Fibroblast of lung (primary cell): Measurements from ENCODE around the gene GP5. TPM values are rescaled to one million over a fixed set of nuclear protein-coding genes. Genes with fewer than 3 reads are reported as not detected.

Experiments
- DNase-seq, 2 donors: peaks; one replicate each; pipeline versions ENCODE4 v3.0.0 to v3.0.0-alpha.2; 2010; ENCODE audit warnings: low read depth in 2 of 2
- H2AFZ ChIP-seq: 2 replicates; pipeline ENCODE4 v1.5.1; 2012; ENCODE audit warnings: low read length, control low read depth, inconsistent platforms
- H3K27ac ChIP-seq: 2 replicates; pipeline ENCODE4 v1.5.1; 2011; ENCODE audit warnings: low read length, control low read depth; ENCODE audit not compliant: insufficient read depth
- H3K27me3 ChIP-seq: 2 replicates; pipeline ENCODE4 v1.5.1; 2011; ENCODE audit warnings: mild to moderate bottlenecking, low read length; ENCODE audit not compliant: control insufficient read depth, insufficient read depth
- H3K36me3 ChIP-seq: 2 replicates; pipeline ENCODE4 v1.5.1; 2011; ENCODE audit warnings: low read length; ENCODE audit not compliant: control insufficient read depth, insufficient read depth
- H3K4me1 ChIP-seq: 2 replicates; pipeline ENCODE4 v1.5.1; 2011; ENCODE audit warnings: low read length; ENCODE audit not compliant: control insufficient read depth, insufficient read depth; ENCODE audit errors: extremely low read depth
- H3K4me2 ChIP-seq: 2 replicates; pipeline ENCODE4 v1.5.1; 2011; ENCODE audit warnings: low read length, control low read depth; ENCODE audit not compliant: insufficient read depth; ENCODE audit errors: extremely low read depth
- H3K4me3 ChIP-seq, 4 experiments: fragments of 200-600 bp in 1 of 4; sonication (generic) in 1 of 4; replicated peaks in 1 of 4; 2 replicates each; pipeline ENCODE4 v1.5.1; 2011 to 2016; ENCODE audit warnings: low read length in 4 of 4, low read depth in 3 of 4, mild to moderate bottlenecking in 3 of 4, control low read depth in 2 of 4, inconsistent platforms in 1 of 4, mixed read lengths in 1 of 4; ENCODE audit not compliant: insufficient read depth in 1 of 4; ENCODE audit errors: control extremely low read depth in 1 of 4
- H3K79me2 ChIP-seq: 2 replicates; pipeline ENCODE4 v1.5.1; 2012; ENCODE audit warnings: mild to moderate bottlenecking, low read length, inconsistent platforms; ENCODE audit not compliant: control insufficient read depth, insufficient read depth
- H3K9ac ChIP-seq: 2 replicates; pipeline ENCODE4 v1.5.1; 2011; ENCODE audit warnings: mild to moderate bottlenecking, low read length, control low read depth; ENCODE audit not compliant: insufficient read depth
- H3K9me3 ChIP-seq: 2 replicates; pipeline ENCODE4 v1.5.1; 2012; ENCODE audit warnings: low read depth, low read length; ENCODE audit not compliant: control insufficient read depth, insufficient read depth
- H4K20me1 ChIP-seq: 2 replicates; pipeline ENCODE4 v1.5.1; 2011; ENCODE audit warnings: low read length; ENCODE audit not compliant: control insufficient read depth, insufficient read depth; ENCODE audit errors: extremely low read depth
- CTCF ChIP-seq, 2 donors: IDR thresholded peaks in 1 of 2; conservative IDR thresholded peaks in 1 of 2; 1 replicate in 1 of 2; 2 replicates in 1 of 2; pipeline ENCODE4 v1.5.1; 2011 to 2012; ENCODE audit warnings: low read length in 2 of 2, control low read depth in 1 of 2, inconsistent platforms in 1 of 2, low read depth in 1 of 2, mild to moderate bottlenecking in 1 of 2
- EZH2 ChIP-seq: IDR thresholded peaks from 2 replicates; pipeline ENCODE4 v1.5.1; 2012; ENCODE audit warnings: low read length, control low read depth, mild to moderate bottlenecking; ENCODE audit errors: missing control alignments
- polyA plus RNA-seq, 2 donors: library from polyadenylated mRNA; depleted of rRNA in 1 of 2; stranded (reverse) in 1 of 2; unstranded in 1 of 2; fragments of >200 nt; gene quantifications; 2 replicates each; pipeline ENCODE4 v1.2.1, GENCODE V29; 2011 to 2012; ENCODE audit warnings: missing spikeins in 1 of 2
- total RNA-seq: library from RNA; depleted of rRNA; stranded (reverse); fragments of >200 nt; gene quantifications from 2 replicates; pipeline ENCODE4 v1.2.1, GENCODE V29; 2014

The GP5 gene
- total and polyA plus RNA-seq, 2 donors (not counting 1 experiment from before 2014, with no cell fraction given): 0.06 to 0.17 TPM

GRCh38 chr3:194354315-194354714 lies 44.8 kb downstream of the GP5 start:
- DNase-seq: no peak
- no peak overlapping the region for H3K4me3 ChIP-seq
- no peaks in the 10 kb centered on the region for H3K36me3 ChIP-seq
- H3K4me1 ChIP-seq: no peaks in the 10 kb centered on the region
- H3K27me3 ChIP-seq: peaks cover 5% of the 10 kb centered on the region
- H3K4me2 ChIP-seq: no peak overlapping the region
- H3K27ac ChIP-seq: no peak overlapping the region
- H4K20me1 ChIP-seq: no peaks in the 10 kb centered on the region
- H2AFZ ChIP-seq: no peak overlapping the region
- no peak overlapping the region for H3K9ac ChIP-seq
- no peaks in the 10 kb centered on the region for H3K9me3 ChIP-seq
- no peak for TF ChIP-seq EZH2
- no peak for TF ChIP-seq CTCF (conservative IDR thresholded peaks at IDR 0.05 in 1 of 2, IDR thresholded peaks at IDR 0.05 in 1 of 2; ENCODE audit: low read depth in 1 of 2, low read length in 2 of 2)
- no peaks in the 10 kb centered on the region for H3K79me2 ChIP-seq

GRCh38 chr3:194352667-194353246 lies 46.3 kb downstream of the GP5 start:
- H2AFZ ChIP-seq: no peak overlapping the region
- H3K36me3 ChIP-seq: no peaks in the 10 kb centered on the region
- no peak for TF ChIP-seq EZH2
- TF ChIP-seq CTCF (conservative IDR thresholded peaks at IDR 0.05 in 1 of 2, IDR thresholded peaks at IDR 0.05 in 1 of 2; ENCODE audit: low read depth in 1 of 2, low read length in 2 of 2): no peak
- no peak overlapping the region for H3K4me3 ChIP-seq
- no peaks in the 10 kb centered on the region for H3K79me2 ChIP-seq
- peaks cover 5% of the 10 kb centered on the region for H3K27me3 ChIP-seq
- DNase-seq: no peak
- no peaks in the 10 kb centered on the region for H3K9me3 ChIP-seq
- no peak overlapping the region for H3K9ac ChIP-seq
- no peaks in the 10 kb centered on the region for H3K4me1 ChIP-seq
- no peak overlapping the region for H3K27ac ChIP-seq
- H4K20me1 ChIP-seq: no peaks in the 10 kb centered on the region
- no peak overlapping the region for H3K4me2 ChIP-seq

GRCh38 chr3:194351952-194352536 lies 47.0 kb downstream of the GP5 start:
- H3K27me3 ChIP-seq: peaks cover 5% of the 10 kb centered on the region
- no peak overlapping the region for H2AFZ ChIP-seq
- DNase-seq: no peak
- no peaks in the 10 kb centered on the region for H3K4me1 ChIP-seq
- H3K4me3 ChIP-seq: no peak overlapping the region
- H3K27ac ChIP-seq: no peak overlapping the region
- no peaks in the 10 kb centered on the region for H4K20me1 ChIP-seq
- H3K4me2 ChIP-seq: no peak overlapping the region
- TF ChIP-seq CTCF (conservative IDR thresholded peaks at IDR 0.05 in 1 of 2, IDR thresholded peaks at IDR 0.05 in 1 of 2; ENCODE audit: low read depth in 1 of 2, low read length in 2 of 2): no peak
- TF ChIP-seq EZH2: no peak
- no peak overlapping the region for H3K9ac ChIP-seq
- no peaks in the 10 kb centered on the region for H3K36me3 ChIP-seq
- no peaks in the 10 kb centered on the region for H3K9me3 ChIP-seq
- no peaks in the 10 kb centered on the region for H3K79me2 ChIP-seq
